NCI-H2227 treated with DMSO at 0.1 percent for 48 hours (cell line): ENCODE data around the gene IGFBP7.

Experiments
- DNase-seq: peaks from one replicate; lab custom pipeline; 2025; lab: John Stamatoyannopoulos, UW

Gene IGFBP7

DNA sequence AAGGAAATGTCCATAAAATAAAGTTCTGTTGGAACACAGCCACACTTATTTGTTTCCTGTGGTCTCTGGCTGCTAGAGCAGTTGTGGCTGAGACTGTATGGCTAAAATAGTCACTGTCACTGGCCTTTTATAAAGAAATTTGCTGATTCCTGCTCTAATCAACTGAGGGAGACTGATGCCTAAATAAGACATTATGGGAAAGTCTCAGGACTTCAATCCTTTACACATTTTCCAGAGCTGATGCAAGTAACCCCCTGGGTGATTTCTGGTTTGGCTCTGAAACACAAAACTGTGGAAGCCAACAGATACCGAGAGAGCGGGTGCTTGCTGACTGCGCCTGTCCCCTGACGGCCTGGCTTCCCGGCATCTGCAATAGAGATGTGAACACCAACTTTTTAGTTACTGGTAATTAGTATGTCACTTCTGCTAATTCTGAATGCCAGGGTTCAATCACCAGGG is 67.4 kb downstream of the IGFBP7 start:
- no peak for DNase-seq

DNA sequence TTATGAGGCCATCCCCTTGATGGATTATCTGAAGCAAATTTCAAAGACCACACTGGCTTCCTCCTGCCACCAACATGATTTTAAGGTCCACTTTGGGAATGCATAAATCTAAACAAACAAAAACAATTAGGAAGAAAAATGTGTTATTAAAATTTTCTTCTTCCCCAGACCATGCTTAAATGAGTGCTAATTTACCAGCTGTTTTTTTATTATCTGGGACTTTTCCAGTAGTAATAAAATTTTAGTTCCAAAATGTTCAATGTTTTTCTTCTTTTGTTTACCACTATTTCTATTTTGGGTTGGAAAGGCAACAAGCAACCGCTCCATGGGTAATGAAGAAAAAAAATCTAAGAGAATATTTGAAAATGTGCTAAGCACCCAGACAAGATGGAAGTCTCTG is 69.2 kb downstream of the IGFBP7 start:
- DNase-seq, result no peak

- no peak for DNase-seq
These were observed 69.7 kb downstream of the IGFBP7 start for GRCh38 chr4:57040510-57040909.

- DNase-seq, result no peak
These were observed 70.8 kb downstream of the IGFBP7 start for GRCh38 chr4:57039345-57039744.

DNA sequence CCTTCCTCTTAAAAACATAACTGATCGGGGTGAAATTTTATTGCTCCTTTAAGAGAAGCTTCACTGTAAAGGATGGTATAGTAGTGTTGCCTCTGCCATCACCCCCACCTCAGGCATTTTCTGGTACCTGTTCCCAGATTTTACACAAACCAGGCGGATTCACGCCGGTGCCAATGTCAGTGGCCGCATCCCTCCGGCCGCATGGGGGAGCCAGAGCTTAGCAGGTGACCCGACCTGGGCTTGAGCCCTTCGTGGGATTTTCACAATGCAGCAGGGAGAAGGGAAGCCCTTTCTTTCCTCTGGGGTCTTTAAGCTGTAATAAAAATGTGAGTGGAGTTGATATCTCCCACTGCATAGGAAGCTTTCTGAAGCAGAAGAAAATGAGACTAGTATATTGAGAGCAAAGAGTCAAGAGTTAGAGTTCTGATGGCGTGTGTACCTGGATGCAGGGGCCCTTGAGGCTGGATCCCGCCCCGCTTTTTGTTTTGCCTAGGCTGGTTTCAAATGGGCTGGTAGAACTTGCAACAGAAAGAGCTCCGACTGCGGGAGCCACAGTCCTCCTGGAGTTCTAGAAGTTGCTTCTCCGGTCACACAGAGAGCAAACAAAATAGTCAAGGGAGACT is 72.1 kb downstream of the IGFBP7 start:
- DNase-seq, result no peak

GRCh38 chr4:57034520-57034919 is 75.7 kb downstream of the IGFBP7 start:
- no peak for DNase-seq

DNA sequence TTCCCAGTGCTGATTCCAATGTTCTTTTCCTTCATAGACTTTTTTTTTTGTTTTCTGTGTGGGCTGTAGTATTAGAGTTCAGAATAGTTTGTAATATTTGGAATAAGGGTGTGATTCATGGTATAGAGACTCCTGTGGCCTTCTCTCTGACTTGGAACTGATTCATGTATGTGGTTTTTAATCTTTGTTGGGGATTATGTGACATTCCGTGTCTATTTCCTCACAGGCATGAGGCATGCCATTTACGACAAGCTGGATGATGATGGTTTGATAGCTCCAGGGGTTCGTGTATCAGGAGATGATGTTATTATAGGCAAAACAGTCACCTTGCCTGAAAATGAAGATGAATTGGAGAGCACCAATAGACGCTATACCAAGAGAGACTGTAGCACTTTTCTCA is 87.1 kb downstream of the IGFBP7 start:
- DNase-seq, result no peak

- no peak for DNase-seq
These were observed 89.6 kb downstream of the IGFBP7 start for GRCh38 chr4:57020467-57021101.

DNA sequence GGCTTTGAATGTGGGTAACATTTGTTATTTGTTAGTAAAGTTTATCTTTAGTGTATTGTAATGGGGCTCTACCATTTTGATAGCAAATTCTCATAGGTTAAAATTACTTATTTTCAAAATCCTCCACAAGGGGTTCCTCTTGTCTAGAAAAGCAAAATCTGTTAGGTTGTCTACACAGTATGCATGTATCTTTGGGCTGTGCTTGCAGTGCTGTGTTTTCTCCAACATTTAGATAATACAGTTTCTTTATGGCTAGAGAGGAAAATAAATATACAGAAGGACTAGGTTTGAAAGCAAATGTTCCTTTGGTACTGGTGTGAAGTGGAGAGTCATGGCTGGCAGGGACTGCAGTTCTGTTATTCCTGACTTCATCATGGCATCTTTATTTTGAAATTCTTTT is 91.2 kb downstream of the IGFBP7 start:
- DNase-seq, result no peak

DNA sequence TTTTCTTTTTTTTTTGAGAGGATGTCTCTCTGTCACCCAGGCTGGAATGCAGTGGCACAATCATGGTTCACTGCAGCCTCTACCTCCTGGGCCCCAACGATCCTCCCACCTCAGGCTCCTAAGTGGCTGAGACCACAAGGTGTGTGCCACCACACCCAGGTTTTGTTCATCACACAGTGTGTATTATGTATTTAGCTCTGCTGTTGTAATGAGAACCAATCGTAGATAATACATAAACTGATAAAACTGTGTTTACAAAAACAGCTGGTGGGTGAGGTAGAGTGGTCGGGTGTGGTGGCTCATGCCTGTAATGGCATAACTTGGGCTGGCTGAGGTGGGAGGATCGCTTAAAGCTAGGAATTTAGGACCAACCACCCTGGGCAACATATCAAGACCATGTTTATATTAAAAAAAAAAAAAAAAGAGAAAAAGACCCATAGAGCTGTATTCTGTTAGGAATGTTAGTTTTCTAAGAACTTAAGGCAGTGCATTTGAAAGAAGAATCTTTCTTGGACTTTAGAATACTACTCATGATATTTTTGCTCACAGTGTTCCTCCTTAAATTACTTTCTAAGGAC is 96.6 kb downstream of the IGFBP7 start:
- no peak for DNase-seq

- no peak for DNase-seq
These were observed 110.4 kb downstream of the IGFBP7 start for GRCh38 chr4:56999751-57000150.

GRCh38 chr4:56995525-56995924 is 114.7 kb downstream of the IGFBP7 start:
- DNase-seq, result no peak

GRCh38 chr4:56990109-56990905 is 119.9 kb downstream of the IGFBP7 start:
- no peak for DNase-seq

GRCh38 chr4:56986952-56987351 is 123.2 kb downstream of the IGFBP7 start:
- no peak for DNase-seq

GRCh38 chr4:56986192-56986591 is 124.0 kb downstream of the IGFBP7 start:
- DNase-seq, result no peak

GRCh38 chr4:56981795-56982201 is 128.4 kb downstream of the IGFBP7 start:
- no peak for DNase-seq
